ENCODE data around the gene TRAPPC8.

GRCh38 chr18:31920277-31920676, 22.7 kb downstream of the TRAPPC8 start:
- TF ChIP-seq ETV6 (CRISPR knock-in tag; conservative IDR thresholded peaks at IDR 0.05) (no peak), MAFK (conservative IDR thresholded peaks at IDR 0.05 in 1 of 2, IDR thresholded peaks at IDR 0.05 in 1 of 2; ENCODE audit: low read length in 2 of 2) (no peak), HINFP (CRISPR knock-in tag; IDR thresholded peaks at IDR 0.05; ENCODE audit: low read depth) (no peak)
